NCI-H526 (cell line): ENCODE measurements around the gene SNW1.
"Not testable (repeated sequence)": the region's sequence is repeated elsewhere in the genome, so short reads cannot be mapped to it uniquely, and the experiment has no call there.

Source experiments
- DNase-seq, 2 experiments: peaks; one replicate each; lab custom pipeline; 2025; lab: John Stamatoyannopoulos, UW

Gene SNW1

GRCh38 chr14:77752266-77752665, 8.7 kb downstream of the SNW1 start:
- no peak for DNase-seq

- DNase-seq: not testable (repeated sequence)
Measured at GRCh38 chr14:77747425-77747824, 13.5 kb downstream of the SNW1 start.

- no peak for DNase-seq
Measured at GRCh38 chr14:77746064-77746702, 14.8 kb downstream of the SNW1 start.

- DNase-seq: no peak
Measured at GRCh38 chr14:77741438-77741837, 19.5 kb downstream of the SNW1 start.

GRCh38 chr14:77738559-77739250, 22.3 kb downstream of the SNW1 start:
- DNase-seq: no peak

GRCh38 chr14:77730976-77731497, 29.9 kb downstream of the SNW1 start:
- DNase-seq: no peak

- DNase-seq: no peak
Measured at GRCh38 chr14:77722301-77722700, 38.7 kb downstream of the SNW1 start.

- no peak for DNase-seq
Measured at GRCh38 chr14:77721437-77721836, 39.5 kb downstream of the SNW1 start.

- DNase-seq: no peak
Measured at GRCh38 chr14:77717608-77718305, 43.2 kb downstream of the SNW1 start.

- DNase-seq: no peak
Measured at GRCh38 chr14:77714926-77715325, 46.0 kb downstream of the SNW1 start.

- no peak for DNase-seq
Measured at GRCh38 chr14:77710364-77710763, 50.6 kb downstream of the SNW1 start.

GRCh38 chr14:77709412-77709811, 51.5 kb downstream of the SNW1 start:
- DNase-seq: no peak

GRCh38 chr14:77708749-77709148, 52.2 kb downstream of the SNW1 start:
- DNase-seq: no peak

GRCh38 chr14:77707724-77708408, 53.1 kb downstream of the SNW1 start, which contains the start of the genes ALKBH1 and SLIRP:
Gene ALKBH1 (minus strand): TSS chr14:77708023. CDS start chr14:77708004, 19 bp downstream.
Gene SLIRP (plus strand): TSS chr14:77708103. CDS start chr14:77708112, 9 bp downstream.
- peak; percentile 72 to 92 for DNase-seq

- DNase-seq: peak in 1 of 2 experiments; percentile 36
Measured at GRCh38 chr14:77707355-77707723, 53.6 kb downstream of the SNW1 start.

GRCh38 chr14:77691259-77691658, 69.7 kb downstream of the SNW1 start:
- DNase-seq: no peak

- no peak for DNase-seq
Measured at GRCh38 chr14:77682158-77682553, 78.8 kb downstream of the SNW1 start.

- DNase-seq: no peak
Measured at GRCh38 chr14:77681196-77682157, 79.5 kb downstream of the SNW1 start.

- no peak for DNase-seq
Measured at GRCh38 chr14:77674931-77675330, 86.0 kb downstream of the SNW1 start.

- DNase-seq: no peak
Measured at GRCh38 chr14:77673193-77673592, 87.8 kb downstream of the SNW1 start.
